Endometrium (tissue), 2 donors: ENCODE results near the gene ATP4B.
A peak's percentile ranks its signal among the peaks of the same experiment; 100 is the strongest.
"Not testable (repeated sequence)": the region's sequence is repeated elsewhere in the genome, so short reads cannot be mapped to it uniquely, and the experiment has no call there.

Experiments
- FAIRE-seq: peaks from 2 replicates; lab custom pipeline; 2012; peaks lifted over from hg19 to GRCh38; lab: Jason Lieb, UNC
- donor health status: control.
- donor health status: control.

ATP4B gene

DNA sequence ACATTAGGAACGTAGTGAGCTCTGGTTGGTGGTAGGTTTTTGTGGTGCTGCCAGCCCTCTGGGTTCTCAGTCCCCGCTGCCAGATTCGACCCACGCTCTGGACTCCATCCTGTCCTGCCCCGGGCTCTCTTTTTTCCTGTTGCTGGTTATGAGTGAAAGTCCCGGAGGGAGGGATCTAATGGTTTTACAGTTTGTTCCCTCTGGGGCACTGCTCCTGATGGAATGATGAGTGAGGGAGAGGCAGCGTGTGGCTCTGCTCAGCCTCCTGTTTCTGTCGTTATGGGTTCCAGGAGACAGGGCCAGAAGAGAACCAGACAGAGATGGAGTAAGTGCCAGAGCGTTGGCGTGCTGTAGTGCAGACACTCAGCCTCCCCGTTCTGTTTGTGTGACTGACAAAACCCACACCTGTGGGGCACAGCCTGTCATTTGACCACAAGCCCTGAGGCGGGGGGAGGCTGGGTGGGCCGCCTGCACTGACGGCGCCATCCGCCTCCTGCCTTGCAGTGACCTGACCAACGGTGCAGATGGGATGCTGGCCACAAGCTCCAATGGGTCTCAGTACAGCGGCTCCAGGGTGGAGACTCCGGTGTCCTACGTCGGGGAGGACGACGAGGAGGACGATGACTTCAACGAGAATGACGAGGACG is 18.3 kb downstream of the ATP4B start:
- no peak for FAIRE-seq

DNA sequence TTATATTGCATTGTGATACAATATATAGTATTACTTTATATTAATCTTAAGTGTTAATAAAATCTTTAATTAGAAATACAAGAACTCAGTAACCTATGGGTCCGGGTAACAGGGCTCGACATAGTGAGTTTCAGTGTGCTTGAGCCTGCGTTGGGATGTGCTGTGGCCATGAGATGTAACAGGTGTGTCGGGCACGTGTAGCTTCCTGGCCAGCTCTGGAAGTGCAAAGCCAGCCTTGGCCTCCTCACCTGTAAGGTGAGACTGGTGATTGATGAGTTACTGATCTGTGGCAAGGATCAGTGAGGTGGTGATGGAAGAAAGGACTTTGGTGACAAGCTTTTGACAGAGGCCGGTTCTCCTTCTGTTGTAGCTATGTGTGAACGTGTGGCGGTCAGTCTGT is 19.2 kb downstream of the ATP4B start:
- FAIRE-seq, result no peak

DNA sequence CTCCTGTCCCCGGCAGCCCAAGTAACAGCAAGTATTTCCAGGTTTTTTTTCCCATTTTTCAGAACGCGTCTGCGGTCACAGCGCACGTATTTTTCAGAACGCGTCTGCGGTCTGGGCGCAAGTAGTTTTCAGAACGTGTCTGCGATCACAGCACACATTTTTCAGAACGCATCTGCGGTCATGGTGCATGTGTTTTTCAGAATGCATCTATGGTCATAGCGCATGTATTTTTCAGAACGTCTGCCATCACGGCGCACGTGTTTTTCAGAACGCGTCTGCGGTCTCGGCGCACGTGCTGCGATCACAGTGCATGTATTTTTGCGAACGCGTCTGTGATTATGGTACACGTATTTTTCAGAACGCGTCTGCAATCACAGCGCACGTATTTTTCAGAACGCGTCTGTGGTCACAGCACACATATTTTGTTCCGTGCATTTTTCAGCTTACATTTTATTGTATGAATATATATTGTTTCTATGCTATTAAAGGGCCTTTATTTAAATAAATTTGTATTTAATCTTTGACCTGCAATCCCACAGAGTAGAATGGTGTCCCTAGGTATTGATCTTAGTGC is 19.7 kb downstream of the ATP4B start:
- FAIRE-seq, result no peak

DNA sequence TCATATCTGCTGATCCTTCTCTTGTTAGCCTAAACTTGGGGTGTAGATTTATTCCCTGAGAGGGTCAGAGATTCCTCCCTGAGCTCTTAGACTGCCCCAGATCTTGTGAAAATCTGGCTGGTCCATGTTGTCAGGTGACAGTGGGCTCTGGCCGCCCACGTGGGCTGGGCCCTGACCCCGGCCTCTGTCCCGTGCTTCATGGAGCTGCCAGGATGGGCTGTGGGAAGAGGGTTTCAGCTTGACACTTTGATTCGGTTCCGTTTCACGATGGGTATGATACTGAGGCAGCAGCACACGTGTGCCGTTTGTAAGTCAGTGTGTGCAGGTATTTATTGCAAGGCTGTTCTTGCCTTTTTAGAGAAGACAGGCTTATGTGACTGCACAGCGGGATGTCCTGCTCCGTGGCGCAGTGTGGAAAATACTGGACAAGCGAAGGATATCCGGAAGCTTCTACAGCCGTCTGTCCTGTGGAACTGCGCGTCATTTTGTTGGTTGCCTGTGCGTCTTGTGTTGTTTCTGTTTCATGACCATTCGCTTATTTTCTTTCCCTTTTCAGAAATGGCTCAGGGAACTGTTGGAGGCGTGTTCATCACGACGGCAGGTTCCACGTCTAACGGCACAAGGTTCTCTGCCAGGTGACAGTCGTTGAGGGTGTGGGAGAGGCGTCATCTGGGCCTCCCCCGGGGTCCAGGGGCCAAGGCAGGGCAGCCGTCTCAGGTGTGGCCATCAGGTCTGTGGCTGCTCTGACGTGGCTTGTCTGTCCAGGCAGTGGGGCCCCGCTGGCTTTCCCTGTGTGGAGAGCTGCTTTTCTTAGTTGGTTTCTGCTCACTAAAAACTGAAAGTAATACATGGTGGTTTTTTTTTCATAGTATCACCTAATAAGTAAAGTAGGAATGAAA is 20.5 kb downstream of the ATP4B start:
- FAIRE-seq, result no peak

DNA sequence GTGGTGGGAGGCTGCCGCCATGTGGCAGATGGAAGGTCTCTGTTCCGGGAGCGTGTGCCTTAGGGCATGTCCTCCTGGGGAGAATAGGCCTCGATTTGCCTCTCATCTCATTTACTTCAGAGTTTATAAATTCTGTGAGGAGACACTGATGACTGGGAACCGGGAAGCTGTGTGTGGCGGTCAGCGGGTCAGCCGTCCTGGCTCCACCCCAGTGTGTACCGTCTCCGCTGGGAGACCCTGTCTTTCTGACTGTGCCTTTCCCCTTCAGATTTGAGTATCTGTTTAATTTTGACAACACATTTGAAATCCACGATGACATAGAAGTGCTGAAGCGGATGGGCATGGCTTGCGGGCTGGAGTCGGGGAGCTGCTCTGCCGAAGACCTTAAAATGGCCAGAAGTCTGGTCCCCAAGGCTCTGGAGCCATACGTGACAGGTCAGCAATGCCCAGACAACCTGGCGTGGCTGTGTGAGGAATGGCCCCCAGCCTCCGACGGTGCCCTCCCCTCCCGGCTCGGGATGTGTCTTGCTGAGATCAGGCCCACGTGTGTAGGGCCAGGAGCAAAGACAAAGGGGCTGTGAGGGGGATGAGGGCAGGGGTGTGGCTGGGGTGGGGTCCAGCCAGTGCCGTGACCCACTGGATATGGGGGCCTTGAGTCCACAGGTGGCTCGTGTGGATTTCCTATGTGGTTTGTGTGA is 21.6 kb downstream of the ATP4B start:
- no peak for FAIRE-seq

- FAIRE-seq, result no peak
Measured at GRCh38 chr13:113635709-113636108, 22.3 kb downstream of the ATP4B start.

GRCh38 chr13:113635048-113635420 is 23.0 kb downstream of the ATP4B start:
- no peak for FAIRE-seq

DNA sequence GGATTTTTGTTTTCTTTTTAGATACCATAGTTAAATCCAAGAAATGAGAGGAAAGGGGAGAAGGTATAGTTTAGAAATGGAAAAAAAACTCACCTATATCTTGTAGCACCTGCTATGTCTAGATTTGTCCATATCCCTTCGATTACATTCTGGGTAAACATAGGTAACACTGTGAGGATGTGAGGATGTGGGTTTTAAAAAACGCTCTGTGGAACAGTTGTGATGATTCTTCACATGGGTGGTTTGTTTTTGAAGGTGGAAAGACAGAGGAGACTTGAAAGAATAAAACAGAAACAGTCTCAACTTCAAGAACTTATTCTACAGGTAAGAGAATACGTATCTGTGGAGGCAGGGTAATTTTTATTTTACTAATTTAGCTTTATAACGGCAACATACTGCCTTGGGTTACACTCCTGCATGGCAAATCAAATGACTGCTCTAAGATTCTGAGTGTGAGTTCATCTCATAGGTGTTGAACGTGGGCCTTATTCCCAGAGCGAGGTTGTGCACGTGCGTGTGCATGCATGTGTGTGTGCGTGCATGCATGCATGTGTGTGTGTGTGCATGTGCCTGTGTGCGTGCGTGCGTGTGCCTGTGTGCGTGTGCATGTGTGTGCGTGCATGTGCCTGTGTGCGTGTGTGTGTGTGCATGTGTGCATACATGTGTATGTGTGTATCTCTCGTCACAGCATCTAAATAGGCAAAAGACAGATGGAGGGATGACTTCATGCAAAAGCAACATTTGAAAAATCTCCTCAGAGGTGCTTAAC is 23.5 kb downstream of the ATP4B start:
- no peak for FAIRE-seq

DNA sequence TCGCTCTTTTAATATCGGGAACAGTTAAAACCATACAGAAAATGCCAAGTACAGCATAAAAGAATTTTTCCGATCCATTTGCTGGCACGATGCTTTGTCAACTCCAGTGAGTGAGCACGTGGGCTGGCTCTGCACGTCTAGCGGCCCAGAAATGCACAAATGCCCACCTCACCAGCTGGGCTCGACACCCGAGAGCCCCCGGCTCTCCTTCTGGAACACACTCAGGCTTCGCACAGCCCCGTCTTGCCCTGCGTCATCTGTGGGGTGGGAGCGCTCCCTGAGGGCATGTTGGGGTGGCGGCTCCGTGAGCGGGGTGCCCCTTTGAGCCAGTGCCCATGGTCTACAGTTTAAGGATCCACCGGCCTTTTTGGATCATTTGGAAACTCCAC is 24.5 kb downstream of the ATP4B start:
- FAIRE-seq, result no peak

DNA sequence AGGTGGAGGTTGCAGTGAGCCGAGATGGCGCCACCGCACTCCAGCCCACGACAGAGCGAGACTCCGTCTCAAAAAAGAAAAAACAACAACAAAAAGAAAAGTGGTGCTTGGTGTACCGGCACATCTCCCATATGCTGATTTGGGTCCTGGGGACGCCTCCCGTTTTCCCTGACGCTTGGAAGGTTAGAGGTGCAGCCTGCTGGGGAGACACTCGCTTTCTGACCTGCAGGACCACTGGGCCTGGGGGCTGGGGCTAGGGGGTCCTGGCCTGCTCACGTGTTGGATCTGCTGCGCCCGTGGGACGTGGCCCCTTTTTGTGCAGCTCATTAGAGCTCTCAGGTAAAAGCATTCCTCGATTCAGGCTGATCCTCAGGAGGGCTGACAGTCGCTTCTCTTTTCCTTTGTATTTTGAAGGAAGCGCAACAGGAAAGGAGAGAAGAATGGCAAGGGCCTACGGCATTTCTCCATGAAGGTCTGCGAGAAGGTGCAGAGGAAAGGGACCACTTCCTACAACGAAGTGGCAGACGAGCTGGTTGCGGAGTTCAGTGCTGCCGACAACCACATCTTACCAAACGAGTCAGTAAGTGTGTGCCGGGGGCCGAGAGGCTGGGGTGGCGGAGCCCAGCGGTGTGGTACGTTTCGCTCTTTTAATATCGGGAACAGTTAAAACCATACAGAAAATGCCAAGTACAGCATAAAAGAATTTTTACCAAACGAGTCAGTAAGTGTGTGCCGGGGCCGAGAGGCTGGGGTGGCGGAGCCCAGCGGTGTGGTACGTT is 25.1 kb downstream of the ATP4B start:
- no peak for FAIRE-seq

GRCh38 chr13:113631341-113632095 is 26.5 kb downstream of the ATP4B start:
- FAIRE-seq, result no peak

DNA sequence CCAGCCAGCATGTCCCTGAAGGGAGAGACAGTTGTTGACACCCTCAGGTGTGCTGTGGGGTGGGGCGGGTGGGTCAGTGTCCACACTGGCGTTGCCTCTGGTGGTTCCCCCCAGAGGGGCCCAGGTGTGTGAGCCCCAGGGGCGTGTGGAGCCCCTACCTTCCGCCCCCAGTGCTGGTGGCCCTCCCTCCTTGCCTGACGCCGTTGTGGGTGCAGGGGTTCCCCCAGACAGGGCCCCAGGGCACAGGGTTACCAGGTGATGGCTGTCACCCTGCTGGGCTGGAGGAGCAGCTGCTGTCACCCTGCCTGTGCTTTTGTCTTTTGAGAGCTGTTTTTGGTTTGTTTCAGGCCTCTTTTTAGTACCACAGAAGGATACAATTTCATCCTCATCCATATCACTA is 27.2 kb downstream of the ATP4B start:
- no peak for FAIRE-seq

DNA sequence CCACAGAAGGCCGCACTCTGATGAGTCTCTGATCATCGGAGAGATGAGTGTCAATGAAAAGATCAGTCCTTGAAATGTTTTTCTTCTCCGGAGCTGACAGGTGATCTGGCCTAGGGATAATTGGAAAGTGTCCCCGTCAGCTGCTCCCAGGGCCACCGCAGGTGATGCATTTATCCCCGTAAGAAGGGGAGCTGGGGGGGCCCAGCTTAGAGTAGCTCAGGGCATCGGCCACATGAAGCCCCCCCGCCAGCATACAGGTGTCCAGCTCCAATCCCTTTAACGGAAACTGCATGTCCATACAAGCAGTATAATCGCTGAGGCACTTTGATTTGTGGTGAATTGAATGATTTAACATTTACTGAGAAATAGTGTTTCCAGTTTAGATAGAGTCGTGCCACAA is 27.7 kb downstream of the ATP4B start:
- no peak for FAIRE-seq

DNA sequence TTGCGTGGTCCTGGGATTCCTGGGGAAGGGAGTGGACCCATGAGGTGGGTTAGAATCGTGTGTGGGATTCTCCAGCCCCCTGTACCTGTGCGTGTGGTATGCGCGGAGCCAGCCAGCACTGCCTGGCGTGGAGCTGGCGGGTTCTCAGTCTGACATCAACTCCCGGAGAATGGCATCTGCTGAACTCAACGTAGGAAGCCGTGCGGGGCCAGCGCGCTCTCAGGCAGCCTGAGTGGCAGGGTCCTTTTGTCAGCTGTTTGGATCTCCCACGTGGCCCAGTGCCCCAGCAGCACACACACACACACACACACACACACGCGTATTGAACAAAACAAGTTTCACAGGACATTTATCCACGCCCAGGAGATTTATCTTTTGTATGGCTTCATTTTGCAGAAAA is 28.1 kb downstream of the ATP4B start:
- FAIRE-seq, result no peak

DNA sequence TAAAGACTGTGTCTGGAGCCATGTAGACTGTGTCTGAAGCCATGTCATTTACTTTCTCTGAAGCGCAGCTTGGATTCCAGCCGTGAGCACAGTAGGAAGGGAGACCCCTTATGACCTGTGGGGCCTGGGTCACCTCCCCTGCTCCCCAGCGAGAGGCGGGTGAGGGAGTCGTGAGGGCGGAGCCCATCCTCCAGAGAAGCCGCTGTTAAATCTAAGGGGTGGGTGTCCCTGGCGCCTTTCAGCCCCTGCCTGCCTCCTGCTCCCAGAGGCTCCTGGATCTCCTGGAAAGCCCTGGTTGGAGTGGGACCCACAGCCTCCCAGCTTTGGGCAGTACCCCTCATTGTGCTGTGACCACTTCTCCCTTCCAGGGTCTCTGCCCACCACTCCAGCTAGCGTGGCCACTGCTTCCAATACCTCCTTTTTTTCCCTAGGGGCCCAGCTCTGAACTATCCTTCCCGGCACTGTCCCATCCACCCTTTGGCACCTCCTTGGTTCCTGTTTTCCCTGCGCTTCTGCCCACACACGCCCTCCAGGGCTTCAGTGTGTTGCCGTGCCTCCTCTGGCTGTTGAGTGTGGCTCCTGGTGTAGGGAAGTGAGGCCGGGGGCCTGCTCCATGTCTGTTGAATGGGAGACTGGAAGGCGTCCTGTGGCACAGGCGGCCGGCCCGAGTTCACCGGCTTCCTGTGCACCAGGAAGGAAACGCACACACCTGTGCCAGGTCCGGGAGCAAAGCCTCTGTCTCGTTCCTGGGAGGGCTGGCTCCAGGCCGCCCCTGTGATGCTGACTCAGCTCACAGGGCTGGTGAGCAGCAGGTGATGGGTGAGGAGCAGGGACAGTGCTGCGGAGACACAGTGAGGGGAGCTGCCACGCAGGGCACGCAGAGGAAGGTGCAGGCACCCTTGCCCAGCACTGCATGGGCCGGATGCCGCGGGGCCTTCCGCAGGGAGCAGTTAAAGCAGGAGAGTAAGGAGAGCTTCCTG is 29.4 kb downstream of the ATP4B start:
- no peak for FAIRE-seq

DNA sequence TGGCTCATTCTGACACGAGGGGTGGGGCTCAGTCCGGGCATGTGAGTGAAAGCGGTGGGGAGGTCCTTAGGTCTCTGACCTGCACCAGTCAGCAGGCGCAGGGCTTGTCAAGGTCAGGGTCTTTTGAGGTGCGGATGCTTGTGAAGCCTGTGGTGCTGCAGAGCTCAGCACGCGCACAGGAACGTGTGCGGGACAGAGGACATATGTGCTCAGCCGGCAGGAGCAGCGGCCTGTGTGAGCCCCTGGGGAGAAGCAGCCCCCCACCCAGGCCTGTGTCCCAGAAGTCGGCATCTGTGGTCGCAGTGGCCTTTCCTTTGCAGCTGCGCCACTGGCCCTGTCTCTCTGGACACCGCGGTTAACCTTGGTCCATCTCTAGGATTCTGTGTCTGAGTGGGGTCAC is 30.9 kb downstream of the ATP4B start:
- FAIRE-seq, result no peak

DNA sequence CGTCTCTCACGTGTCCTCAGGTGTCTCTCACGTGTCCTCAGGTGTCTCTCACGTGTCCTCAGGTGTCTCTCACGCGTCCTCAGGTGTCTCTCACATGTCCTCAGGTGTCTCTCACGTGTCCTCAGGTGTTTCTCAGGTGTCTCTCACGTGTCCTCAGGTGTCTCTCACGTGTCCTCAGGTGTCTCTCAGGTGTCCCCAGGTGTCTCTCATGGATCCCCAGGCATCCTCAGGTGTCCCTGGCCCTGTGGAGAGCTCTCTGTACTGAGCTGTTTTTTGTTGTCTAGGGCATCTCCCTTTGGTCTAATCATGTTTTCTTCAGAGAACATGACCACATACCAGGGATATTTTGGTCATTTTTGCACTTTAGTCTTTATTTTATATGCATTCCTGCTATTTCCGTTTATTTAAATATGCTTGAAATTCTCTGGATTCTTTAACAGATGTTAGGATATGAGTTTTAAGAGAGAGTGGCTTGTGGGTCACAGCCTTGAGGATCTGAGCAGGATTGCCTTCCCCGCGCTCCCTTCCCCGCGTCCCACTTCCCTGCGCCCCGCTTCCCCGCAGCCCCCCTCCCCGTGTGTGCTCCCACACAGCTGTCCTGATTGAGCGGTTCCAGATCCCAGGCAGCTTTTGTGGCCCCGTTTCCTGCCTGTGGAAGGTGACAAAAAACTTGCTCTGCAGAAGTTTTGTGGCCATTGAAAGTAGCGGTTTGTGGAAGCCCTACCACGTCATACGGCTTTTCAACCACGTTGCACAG is 31.9 kb downstream of the ATP4B start:
- FAIRE-seq, result peak; percentile 12

DNA sequence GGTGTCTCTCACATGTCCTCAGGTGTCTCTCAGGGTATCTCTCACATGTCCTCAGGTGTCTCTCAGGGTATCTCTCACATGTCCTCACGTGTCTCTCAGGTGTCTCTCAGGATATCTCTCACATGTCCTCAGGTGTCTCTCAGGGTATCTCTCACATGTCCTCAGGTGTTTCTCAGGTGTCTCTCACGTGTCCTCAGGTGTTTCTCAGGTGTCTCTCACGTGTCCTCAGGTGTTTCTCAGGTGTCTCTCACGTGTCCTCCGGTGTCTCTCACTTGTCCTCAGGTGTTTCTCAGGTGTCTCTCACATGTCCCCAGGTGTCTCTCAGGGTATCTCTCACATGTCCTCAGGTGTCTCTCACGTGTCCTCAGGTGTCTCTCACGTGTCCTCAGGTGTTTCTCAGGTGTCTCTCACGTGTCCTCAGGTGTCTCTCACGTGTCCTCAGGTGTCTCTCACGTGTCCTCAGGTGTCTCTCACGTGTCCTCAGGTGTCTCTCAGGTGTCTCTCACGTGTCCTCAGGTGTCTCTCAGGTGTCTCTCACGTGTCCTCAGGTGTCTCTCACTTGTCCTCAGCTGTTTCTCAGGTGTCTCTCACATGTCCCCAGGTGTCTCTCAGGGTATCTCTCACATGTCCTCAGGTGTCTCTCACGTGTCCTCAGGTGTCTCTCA is 33.2 kb downstream of the ATP4B start:
- not testable (repeated sequence) for FAIRE-seq
